ENCODE results near the gene IGF2BP3.

GRCh38 chr7:23454881-23455526 lies 15.3 kb downstream of the IGF2BP3 start:
- TF ChIP-seq CTCF (IDR thresholded peaks at IDR 0.05) (no peak), SIN3A (IDR thresholded peaks at IDR 0.05; ENCODE audit: borderline replicate concordance, insufficient read depth, low read depth, low read length) (no peak)

All from Panc1 (cell line).